HEK293 (cell line): ENCODE data around the gene ZNF775.
A peak's percentile ranks its signal among the peaks of the same experiment; 100 is the strongest.

Source experiments
- CTCF ChIP-seq: fragments of 450-650 bp; formaldehyde crosslinking; IDR thresholded peaks from 2 replicates; pipeline ENCODE4 v1.5.1; 2016; ENCODE audit warnings: missing biosample characterization, missing genetic modification characterization
- GLIS2 ChIP-seq: fragments of 450-650 bp; formaldehyde crosslinking; IDR thresholded peaks from 2 replicates; pipeline ENCODE4 v1.5.1; 2016; ENCODE audit warnings: missing biosample characterization, missing genetic modification characterization
- REPIN1 ChIP-seq: fragments of 450-650 bp; formaldehyde crosslinking; IDR thresholded peaks from 2 replicates; pipeline ENCODE4 v1.5.1; 2017; ENCODE audit warnings: missing biosample characterization, missing genetic modification characterization, low read depth
- ZBTB11 ChIP-seq: fragments of 450-650 bp; formaldehyde crosslinking; conservative IDR thresholded peaks from 2 replicates; pipeline ENCODE4 v1.5.1; 2016; ENCODE audit warnings: low read depth, missing biosample characterization, missing genetic modification characterization
- ZNF121 ChIP-seq: fragments of 450-650 bp; formaldehyde crosslinking; IDR thresholded peaks from 2 replicates; pipeline ENCODE4 v1.5.1; 2016; ENCODE audit warnings: missing biosample characterization, missing genetic modification characterization
- ZNF354C ChIP-seq: fragments of 450-650 bp; formaldehyde crosslinking; IDR thresholded peaks from 2 replicates; pipeline ENCODE4 v1.5.1; 2016; ENCODE audit warnings: missing biosample characterization, missing genetic modification characterization, low read depth, borderline replicate concordance
- ZNF548 ChIP-seq: fragments of 450-650 bp; formaldehyde crosslinking; IDR thresholded peaks from 2 replicates; pipeline ENCODE4 v1.5.1; 2016; ENCODE audit warnings: missing biosample characterization, missing genetic modification characterization
- ZNF624 ChIP-seq: fragments of 450-650 bp; formaldehyde crosslinking; IDR thresholded peaks from 2 replicates; pipeline ENCODE4 v1.5.1; 2017; ENCODE audit warnings: missing biosample characterization, missing genetic modification characterization
- ZNF776 ChIP-seq: fragments of 450-650 bp; formaldehyde crosslinking; IDR thresholded peaks from 2 replicates; pipeline ENCODE4 v1.5.0; 2017; ENCODE audit warnings: missing biosample characterization, missing genetic modification characterization, borderline replicate concordance
- ZSCAN18 ChIP-seq: fragments of 450-650 bp; formaldehyde crosslinking; IDR thresholded peaks from 2 replicates; pipeline ENCODE4 v1.5.1; 2016; ENCODE audit warnings: missing biosample characterization, missing genetic modification characterization

GRCh38 chr7:150360363-150361058 is 18.6 kb upstream of the ZNF775 start:
- TF ChIP-seq CTCF, result no peak
- TF ChIP-seq ZNF624, result no peak
- TF ChIP-seq ZBTB11 (tag by site-specific recombination), result no peak; the same call in 1 of the 2 replicates
- TF ChIP-seq ZNF548, result no peak
- peak; percentile 77 for TF ChIP-seq ZNF121 (tag by site-specific recombination)
- no peak for TF ChIP-seq ZSCAN18 (tag by site-specific recombination)
- TF ChIP-seq REPIN1 (tag by site-specific recombination), result no peak
- no peak for TF ChIP-seq GLIS2 (tag by site-specific recombination)
- no peak for TF ChIP-seq ZNF354C (tag by site-specific recombination)
- no peak for TF ChIP-seq ZNF776
